D721Med (cell line): ENCODE data around the gene ZNF407.
A peak's percentile ranks its signal among the peaks of the same experiment; 100 is the strongest.
"Not testable (repeated sequence)": the region's sequence is repeated elsewhere in the genome, so short reads cannot be mapped to it uniquely, and the experiment has no call there.

Experiments
- DNase-seq: peaks from one replicate; pipeline ENCODE4 v3.0.0; 2011; ENCODE audit warnings: low spot score; ENCODE audit not compliant: insufficient read length
- FAIRE-seq: peaks from 2 replicates; lab custom pipeline; 2011; peaks lifted over from hg19 to GRCh38; lab: Jason Lieb, UNC
- TF ChIP-seq, protein P1 (sequence below): IDR thresholded peaks from 2 replicates; pipeline ENCODE4 v1.5.1; 2012; ENCODE audit warnings: mild to moderate bottlenecking, control low read depth; ENCODE audit not compliant: insufficient read depth; ENCODE audit errors: missing control alignments

The ZNF407 gene

GRCh38 chr18:74562131-74562730 is 35.4 kb upstream of the ZNF407 start:
- DNase-seq (no peak), FAIRE-seq (peak; percentile 84)
- TF ChIP-seq, protein P1, sequence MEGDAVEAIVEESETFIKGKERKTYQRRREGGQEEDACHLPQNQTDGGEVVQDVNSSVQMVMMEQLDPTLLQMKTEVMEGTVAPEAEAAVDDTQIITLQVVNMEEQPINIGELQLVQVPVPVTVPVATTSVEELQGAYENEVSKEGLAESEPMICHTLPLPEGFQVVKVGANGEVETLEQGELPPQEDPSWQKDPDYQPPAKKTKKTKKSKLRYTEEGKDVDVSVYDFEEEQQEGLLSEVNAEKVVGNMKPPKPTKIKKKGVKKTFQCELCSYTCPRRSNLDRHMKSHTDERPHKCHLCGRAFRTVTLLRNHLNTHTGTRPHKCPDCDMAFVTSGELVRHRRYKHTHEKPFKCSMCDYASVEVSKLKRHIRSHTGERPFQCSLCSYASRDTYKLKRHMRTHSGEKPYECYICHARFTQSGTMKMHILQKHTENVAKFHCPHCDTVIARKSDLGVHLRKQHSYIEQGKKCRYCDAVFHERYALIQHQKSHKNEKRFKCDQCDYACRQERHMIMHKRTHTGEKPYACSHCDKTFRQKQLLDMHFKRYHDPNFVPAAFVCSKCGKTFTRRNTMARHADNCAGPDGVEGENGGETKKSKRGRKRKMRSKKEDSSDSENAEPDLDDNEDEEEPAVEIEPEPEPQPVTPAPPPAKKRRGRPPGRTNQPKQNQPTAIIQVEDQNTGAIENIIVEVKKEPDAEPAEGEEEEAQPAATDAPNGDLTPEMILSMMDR, result no peak

DNA sequence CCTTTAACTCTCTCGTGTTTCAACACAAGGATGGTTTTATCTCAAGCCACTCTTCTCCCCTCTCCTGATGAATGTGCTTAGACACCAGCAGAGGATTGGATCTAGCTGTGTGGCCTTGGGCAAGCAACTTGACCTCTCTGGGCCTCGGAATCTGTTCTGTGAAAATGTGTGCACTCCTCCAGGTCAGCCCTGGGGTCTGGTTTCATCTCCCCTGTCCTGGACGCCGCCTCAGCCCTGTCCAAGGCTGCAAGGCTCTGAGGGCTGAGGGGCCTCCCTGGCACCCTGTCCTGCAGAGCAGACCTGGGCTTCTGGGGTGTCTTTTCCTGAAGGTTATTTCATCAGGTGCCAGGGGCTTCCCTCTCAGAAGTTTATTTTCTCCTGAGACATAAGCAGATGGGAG is 34.9 kb upstream of the ZNF407 start:
- DNase-seq, result no peak
- TF ChIP-seq, protein P1, result no peak
- no peak for FAIRE-seq

DNA sequence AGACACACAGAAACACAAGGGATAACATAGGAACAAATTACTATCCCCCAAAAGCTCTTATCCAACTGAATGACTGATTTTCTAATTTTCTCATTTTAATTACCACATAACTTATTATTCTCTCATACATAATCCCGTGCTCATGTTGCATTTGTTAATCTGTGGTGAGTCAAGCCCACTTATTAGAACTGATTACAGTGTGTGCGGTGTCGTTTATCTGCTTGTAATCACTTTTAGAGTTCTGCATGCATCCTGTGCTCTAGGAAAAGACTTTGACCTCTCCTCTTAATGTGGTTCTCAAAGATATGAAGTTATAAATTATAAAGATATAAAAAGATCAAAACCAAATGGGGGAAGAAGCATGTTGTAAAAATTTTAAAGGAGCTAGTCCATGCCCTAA is 33.7 kb upstream of the ZNF407 start:
- DNase-seq (peak; percentile 63), FAIRE-seq (peak; percentile 97)
- TF ChIP-seq, protein P1, result no peak

- DNase-seq, FAIRE-seq: not testable (repeated sequence)
Observed at GRCh38 chr18:74565164-74565563, 32.5 kb upstream of the ZNF407 start.

GRCh38 chr18:74565993-74566392 is 31.7 kb upstream of the ZNF407 start:
- not testable (repeated sequence) for DNase-seq, FAIRE-seq

- TF ChIP-seq, protein P1, result no peak
- FAIRE-seq (peak; percentile 60), DNase-seq (no peak)
Observed at GRCh38 chr18:74567822-74568221, 29.8 kb upstream of the ZNF407 start.

GRCh38 chr18:74569401-74569800 is 28.3 kb upstream of the ZNF407 start:
- no peak for DNase-seq

DNA sequence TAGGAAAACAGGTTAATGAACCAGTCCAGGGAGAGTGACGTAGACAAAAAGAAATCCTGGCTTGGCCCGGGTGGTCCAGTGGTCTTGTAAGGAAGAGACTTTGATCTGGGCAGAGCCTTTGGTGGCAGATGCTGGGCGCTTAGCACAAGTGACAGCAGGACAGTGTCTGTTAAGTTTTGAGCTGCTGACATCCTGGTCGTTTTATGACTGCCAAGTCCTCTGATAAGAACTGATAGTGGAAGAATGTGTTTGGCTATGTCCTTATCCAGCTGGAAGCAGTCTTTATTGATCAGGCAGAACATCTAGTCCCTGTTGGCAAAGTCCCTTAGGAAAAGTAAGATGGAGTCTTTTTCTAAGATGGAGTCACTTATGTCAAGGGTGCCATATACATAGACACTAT is 27.4 kb upstream of the ZNF407 start:
- TF ChIP-seq, protein P1, result no peak
- FAIRE-seq (no peak), DNase-seq (no peak)

More at GRCh38 chr18:74569401-74569800, 28.3 kb upstream of the ZNF407 start:
- TF ChIP-seq, protein P1, result no peak
- FAIRE-seq, result no peak
